Activated CD8-positive, alpha-beta memory T cell treated with anti-CD3 and anti-CD28 coated beads for 24 hours (primary cell): ENCODE data around the gene ZNRF3.
"Not testable (repeated sequence)": the region's sequence is repeated elsewhere in the genome, so short reads cannot be mapped to it uniquely, and the experiment has no call there.

Source experiments
- DNase-seq: peaks from one replicate; pipeline ENCODE4 v3.0.0-alpha.2; 2020

The ZNRF3 gene

GRCh38 chr22:29016067-29016938 lies 132.9 kb downstream of the ZNRF3 start:
- DNase-seq = no peak

DNA sequence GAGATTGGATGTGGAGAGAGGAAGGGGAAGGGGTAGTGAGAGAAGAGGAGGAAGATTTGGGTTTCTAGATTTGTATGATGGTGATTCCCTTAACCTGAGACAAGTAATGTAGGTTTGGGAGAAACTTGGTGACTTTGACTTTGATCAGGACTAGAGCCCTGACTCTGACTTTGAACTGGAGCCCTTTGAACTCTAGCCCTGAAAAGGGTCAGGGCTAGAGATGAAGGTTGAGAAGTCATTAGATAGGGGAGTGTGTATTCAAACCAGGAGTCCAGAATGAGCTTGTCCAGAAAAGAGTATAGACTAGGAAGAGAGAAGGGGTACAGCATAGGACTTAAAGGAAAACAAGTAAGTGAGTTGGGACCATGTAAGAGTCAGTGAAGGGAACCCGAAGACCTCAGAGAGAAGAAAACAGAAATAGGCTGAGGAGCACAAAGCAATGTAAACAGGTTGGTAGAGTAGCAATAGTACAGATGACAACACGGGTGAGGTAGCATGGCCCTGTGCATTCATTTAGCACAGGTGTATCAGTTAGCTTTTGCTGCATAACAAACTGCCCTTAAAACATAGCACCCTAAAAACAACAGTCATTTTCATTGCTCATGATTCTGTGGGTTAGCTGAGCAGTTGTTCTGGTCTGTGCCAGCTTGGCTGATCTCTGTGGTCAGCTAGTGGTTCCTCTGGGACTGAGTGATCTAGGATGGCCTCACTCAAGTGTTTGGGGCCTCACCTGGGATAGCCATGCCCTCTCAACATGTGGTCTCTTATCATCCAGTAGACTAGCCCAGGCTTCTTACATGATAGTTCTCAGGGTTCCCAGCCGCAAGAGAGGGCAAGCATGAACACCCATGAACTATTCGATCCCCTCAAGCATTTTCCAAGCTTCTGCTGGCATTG lies 135.2 kb downstream of the ZNRF3 start:
- DNase-seq = no peak

- DNase-seq = no peak
Observed at GRCh38 chr22:29022101-29022817, 138.9 kb downstream of the ZNRF3 start.

GRCh38 chr22:29023172-29023796 lies 139.9 kb downstream of the ZNRF3 start:
- DNase-seq = no peak

DNA sequence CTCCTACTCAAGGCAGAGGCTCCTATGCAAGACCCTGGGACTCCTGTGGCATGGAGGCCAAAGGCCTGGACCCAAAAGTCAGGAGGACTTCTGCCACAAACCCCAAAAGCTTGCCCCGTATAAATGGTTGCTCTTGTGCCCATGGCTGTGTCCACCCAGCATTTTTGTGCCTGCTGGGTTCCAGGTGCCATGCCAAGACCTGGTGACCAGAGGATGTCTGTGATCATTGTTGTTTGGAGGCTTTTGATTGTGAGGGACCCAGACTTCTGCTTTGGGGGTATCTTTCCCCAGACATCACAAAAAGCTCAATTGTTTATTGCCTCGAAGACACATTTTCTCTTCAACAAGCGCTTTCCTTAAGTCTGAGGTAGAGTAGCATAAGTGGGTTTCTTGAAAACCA lies 143.2 kb downstream of the ZNRF3 start:
- no peak for DNase-seq

GRCh38 chr22:29028468-29028867 lies 145.1 kb downstream of the ZNRF3 start:
- DNase-seq = no peak

DNA sequence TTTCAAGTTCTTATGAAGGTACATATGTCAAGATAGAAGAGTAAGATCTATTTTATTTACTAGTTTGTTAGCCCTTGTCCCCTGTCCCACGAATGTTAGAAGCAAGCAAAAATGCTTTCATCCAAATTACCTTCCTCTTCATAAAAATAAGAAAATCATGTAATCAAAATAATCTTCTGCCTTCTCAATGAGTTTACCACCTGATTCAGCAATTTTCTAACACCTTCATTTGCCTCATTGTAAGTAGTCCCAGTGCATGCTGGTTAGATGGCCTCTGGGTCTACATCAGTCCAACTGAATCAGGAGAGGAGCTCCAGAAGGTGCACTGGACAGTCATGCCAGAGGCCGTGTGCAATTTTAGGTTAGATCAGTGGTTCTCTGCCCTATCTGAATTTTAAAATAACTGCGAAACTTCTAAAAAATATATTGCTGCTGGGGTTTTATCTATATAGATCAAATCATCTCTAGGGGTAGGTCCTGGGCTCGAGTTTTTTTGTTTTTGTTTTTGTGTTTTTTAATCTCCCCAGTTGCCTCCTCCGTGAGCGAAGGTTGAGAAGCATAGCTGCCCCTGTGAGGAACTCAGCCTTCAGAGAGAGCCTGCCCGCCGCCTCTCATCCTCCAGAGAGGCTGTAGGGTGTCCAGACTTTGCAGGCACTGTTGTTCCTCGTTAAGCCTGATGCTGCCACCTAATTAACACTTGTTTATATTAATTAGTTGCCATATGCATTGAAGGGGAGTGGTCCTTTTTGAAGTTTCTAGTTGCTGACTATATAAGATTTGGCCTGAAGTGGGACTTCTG lies 146.0 kb downstream of the ZNRF3 start:
- DNase-seq = no peak

DNA sequence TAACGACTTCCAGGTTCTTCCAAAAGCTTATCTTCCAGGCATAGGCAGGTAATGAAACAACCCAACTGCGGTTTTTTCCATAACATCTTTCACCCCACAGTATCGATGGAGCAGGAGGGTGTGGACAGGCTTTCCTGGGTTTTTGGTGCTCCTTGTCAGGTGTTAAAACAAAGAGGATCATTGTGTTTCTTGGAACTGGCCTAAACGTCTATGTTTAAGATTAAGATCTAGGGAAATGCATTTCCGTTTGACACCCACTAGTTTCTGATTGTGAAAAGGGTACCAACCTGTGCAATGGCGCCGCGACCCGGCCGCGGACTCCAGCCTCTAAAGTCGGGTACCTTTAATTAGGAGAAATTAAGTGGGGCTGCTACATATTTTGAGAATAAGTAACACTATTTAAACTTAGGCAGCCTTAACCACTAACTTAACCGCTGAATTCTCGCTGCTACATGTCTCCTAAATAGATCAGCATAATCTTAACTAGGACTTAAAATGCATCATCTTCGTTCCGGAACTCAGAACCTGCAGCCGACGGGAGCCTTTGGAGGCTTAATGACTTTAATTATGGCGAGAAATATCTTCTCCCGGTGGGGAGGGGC lies 146.7 kb downstream of the ZNRF3 start:
- no peak for DNase-seq

DNA sequence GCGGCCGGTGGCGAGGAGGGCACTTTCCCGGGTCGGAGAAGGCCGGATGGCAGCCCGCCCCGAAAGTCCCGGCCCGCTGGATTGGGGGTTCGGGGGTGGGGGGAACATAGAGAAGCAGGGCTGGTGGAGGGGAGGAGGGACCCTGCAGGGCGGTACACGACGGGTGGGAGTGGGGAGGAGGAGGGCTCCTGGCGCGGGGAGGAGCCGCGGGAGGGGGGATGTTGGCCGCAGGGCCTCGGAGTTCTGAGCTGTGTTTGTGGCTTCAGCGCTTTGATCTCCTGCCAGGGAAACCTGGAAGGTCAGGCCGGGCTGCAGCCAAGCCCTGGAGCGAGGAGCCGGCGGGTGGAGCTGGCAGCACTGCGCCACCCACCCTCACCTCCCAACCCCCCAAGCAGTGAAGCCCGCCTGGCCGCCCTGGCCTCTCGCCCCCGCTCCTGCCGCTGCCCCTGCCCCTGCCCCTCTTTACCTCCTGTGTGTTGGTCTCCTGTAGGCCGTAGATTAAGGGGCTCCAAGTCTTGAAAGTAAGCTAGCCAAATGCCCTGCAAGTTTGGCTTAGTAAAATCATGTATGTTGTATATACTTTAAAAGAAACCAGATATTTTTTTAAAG lies 147.3 kb downstream of the ZNRF3 start:
- no peak for DNase-seq

DNA sequence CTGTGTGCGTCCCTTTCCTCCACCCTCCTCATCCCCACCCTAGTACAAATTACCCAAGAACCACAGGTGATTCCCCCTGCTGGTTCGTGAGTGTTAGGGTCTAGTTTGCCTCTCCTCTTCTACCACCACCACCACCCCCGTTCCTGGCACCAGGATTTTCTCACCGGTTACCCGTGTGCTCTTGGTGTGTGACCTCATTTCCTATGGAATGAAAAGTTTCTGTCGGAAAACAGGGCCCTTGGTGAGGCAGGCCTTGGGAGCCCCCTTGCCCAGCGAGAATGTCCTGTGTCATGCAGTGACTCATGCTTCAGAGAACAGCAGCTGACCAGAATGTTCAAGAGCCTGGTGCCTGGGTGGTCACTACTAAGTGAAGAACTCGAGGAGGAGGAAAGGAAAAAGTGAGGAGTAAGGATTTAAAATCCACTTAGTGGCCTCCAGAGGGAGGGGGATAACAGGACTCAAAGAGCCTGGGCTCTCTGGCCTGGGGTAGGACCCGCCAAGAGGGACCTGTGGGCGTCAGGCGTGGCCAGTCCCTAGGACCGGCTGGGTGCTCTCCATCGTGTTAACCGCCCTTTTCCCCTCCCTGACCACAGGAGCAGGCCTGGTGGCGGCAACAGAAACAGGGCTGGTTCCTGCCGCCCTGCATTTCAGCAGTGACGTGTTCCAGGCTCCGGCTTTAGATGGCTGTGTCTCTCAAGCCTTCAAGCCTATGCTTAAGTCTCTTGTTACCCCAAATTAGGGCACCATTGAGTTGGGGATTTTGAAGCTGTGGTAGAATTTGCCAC lies 148.0 kb downstream of the ZNRF3 start:
- no peak for DNase-seq

- no peak for DNase-seq
Observed at GRCh38 chr22:29032014-29032475, 148.7 kb downstream of the ZNRF3 start.

DNA sequence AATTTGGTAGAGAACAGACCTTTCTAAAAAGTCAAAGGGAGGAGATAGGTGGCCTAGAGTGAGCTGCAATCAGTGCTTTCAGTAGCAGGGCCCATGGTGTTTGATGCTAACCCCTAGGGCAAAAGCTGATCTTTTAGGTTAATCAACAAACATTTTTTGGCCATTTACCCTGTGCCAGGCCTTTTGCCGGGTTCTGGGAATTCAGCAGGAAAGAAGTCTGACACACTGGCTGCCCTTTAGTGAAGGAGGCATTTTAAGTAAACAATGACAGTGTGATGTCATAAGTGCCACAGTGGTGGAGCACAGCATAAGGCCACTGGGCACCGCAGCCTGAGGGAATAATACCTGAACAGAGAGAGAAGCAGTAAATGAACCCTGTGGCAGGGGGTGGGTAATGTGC lies 149.2 kb downstream of the ZNRF3 start:
- no peak for DNase-seq

GRCh38 chr22:29037340-29037932 lies 154.1 kb downstream of the ZNRF3 start:
- DNase-seq = no peak

GRCh38 chr22:29039148-29039547 lies 155.8 kb downstream of the ZNRF3 start:
- no peak for DNase-seq

DNA sequence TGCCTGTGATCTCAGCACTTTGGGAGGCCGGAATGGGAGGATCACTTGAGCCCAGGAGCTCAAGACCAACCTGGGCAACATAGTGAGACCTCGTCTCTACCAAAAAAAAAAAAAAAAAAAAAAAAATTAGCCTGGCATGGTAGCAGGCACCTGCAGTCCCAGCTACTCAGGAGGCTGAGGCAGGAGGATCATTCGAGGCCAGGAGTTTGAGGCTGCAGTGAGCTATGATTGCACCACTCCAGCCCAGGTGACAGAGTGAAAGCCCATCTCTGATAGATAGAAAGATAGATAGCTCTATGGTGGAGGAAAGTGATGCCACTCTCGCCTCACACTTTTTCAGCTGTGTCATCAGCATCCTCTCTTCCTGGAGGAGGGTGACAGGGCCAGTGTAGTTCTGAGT lies 156.3 kb downstream of the ZNRF3 start:
- not testable (repeated sequence) for DNase-seq

- DNase-seq = peak; percentile 75
Observed at GRCh38 chr22:29040385-29041275, 157.3 kb downstream of the ZNRF3 start.

- no peak for DNase-seq
Observed at GRCh38 chr22:29041408-29041807, 158.0 kb downstream of the ZNRF3 start.

DNA sequence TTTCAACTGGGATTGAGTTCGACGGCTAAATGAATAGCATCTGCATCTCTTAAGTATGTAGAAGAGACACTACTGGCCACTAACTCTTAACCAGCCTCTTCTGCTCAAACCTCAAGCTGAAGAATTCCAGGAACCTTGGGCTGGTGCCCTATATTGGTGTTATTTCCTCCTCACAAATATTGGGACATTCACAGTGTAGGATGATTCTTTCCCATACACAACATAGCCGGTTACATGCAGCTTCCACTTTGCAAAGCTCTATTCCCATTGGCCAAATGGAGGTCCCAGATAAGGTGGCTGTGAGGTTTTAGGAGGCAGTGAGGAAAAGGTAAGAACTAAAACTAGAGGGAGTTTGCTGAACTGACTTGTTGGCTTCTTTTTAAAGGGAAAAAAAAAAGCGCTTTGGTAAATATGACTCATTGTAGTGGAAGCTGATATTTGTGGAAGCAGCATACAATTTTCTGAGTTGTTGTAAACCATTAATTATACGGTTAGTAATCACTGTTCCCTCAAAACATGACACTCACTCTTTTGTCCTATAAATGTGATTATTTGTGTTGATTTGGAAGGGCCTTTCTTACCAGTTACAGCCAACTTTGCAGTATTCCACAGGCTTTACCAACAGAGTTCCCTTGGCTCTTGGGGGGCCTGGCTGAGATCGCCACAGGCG lies 160.7 kb downstream of the ZNRF3 start:
- DNase-seq = no peak
